IMR-90 (cell line): ENCODE data around the gene PTPN4. TPM values are rescaled to one million over a fixed set of nuclear protein-coding genes. Genes with fewer than 3 reads are reported as not detected.

Experiments
- ATAC-seq: fragments of 200-7000 bp; cut with Tn5 transposase; 2 replicates; pipeline ENCODE4 v1.9.1; 2020; ENCODE audit warnings: low read depth, mild to moderate bottlenecking, moderate library complexity
- BruUV-seq: library from RNA; stranded (reverse); fragments of 400-500 nt; replicated peaks from 2 replicates; lab custom pipeline; 2021; lab: Mats Ljungman, UMichigan
- CTCF ChIA-PET: fragments of 300-600 bp; formaldehyde crosslinking; extraction: SDS; loops from one replicate; lab custom pipeline; 2021; ENCODE audit warnings: antibody characterized with exemption; lab: Yijun Ruan, JAX
- POLR2A ChIA-PET: fragments of 300-600 bp; sonication (Branson Sonifier 250); formaldehyde crosslinking; loops from one replicate; lab custom pipeline; 2022; ENCODE audit warnings: antibody characterized with exemption; ENCODE audit not compliant: unreplicated experiment; lab: Charles Lee
- DNase-seq: peaks from one replicate; pipeline ENCODE4 v3.0.0; 2013
- H2AFZ ChIP-seq: replicated peaks from 2 replicates; pipeline ENCODE3; 2013; ENCODE audit warnings: low read length, mild to moderate bottlenecking; ENCODE audit not compliant: poor library complexity
- H2AK5ac ChIP-seq: 2 replicates; pipeline ENCODE4 v1.6.1; 2013; ENCODE audit warnings: low read depth, low read length, inconsistent platforms
- H2AK9ac ChIP-seq: replicated peaks from 2 replicates; pipeline ENCODE3; 2013; ENCODE audit warnings: mild to moderate bottlenecking, low read depth, low read length, moderate library complexity; ENCODE audit not compliant: poor library complexity
- H2BK120ac ChIP-seq: 2 replicates; pipeline ENCODE4 v1.6.1; 2013; ENCODE audit warnings: low read depth, low read length, inconsistent platforms
- H2BK15ac ChIP-seq: 3 replicates; pipeline ENCODE4 v1.6.1; 2013; ENCODE audit warnings: low read depth, low read length, inconsistent platforms
- H2BK20ac ChIP-seq: 2 replicates; pipeline ENCODE4 v1.6.1; 2013; ENCODE audit warnings: low read depth, mild to moderate bottlenecking, inconsistent platforms, low read length, moderate library complexity
- H2BK5ac ChIP-seq: 2 replicates; pipeline ENCODE4 v1.6.1; 2013; ENCODE audit warnings: mild to moderate bottlenecking, low read depth, low read length, inconsistent platforms; ENCODE audit not compliant: poor library complexity, severe bottlenecking
- H3K14ac ChIP-seq: replicated peaks from 2 replicates; pipeline ENCODE4 v1.6.1; 2013; ENCODE audit warnings: low read depth, low read length, inconsistent platforms
- H3K18ac ChIP-seq: 2 replicates; pipeline ENCODE4 v1.6.1; 2013; ENCODE audit warnings: low read depth, low read length, control low read depth
- H3K23ac ChIP-seq: 2 replicates; pipeline ENCODE4 v1.6.1; 2013; ENCODE audit warnings: low read depth, low read length, inconsistent platforms
- H3K27ac ChIP-seq: 2 replicates; pipeline ENCODE4 v1.5.1; 2013; ENCODE audit warnings: mild to moderate bottlenecking, control low read depth, low read length; ENCODE audit not compliant: insufficient read depth
- H3K27me3 ChIP-seq: 2 replicates; pipeline ENCODE4 v1.6.1; 2013; ENCODE audit warnings: low read length; ENCODE audit not compliant: control insufficient read depth, insufficient read depth
- H3K36me3 ChIP-seq: 2 replicates; pipeline ENCODE4 v1.6.1; 2013; ENCODE audit warnings: low read length, mixed read lengths; ENCODE audit not compliant: control insufficient read depth, insufficient read depth
- H3K4ac ChIP-seq: 2 replicates; pipeline ENCODE4 v1.6.1; 2013; ENCODE audit warnings: low read depth, low read length, inconsistent platforms
- H3K4me1 ChIP-seq: 2 replicates; pipeline ENCODE4 v1.6.1; 2013; ENCODE audit warnings: low read length, mixed read lengths; ENCODE audit not compliant: control insufficient read depth, insufficient read depth
- H3K4me2 ChIP-seq: 2 replicates; pipeline ENCODE4 v1.6.1; 2013; ENCODE audit warnings: low read depth, mild to moderate bottlenecking, control low read depth, low read length, moderate library complexity
- H3K4me3 ChIP-seq: 2 replicates; pipeline ENCODE4 v1.5.1; 2013; ENCODE audit warnings: low read depth, mild to moderate bottlenecking, control low read depth, low read length, moderate library complexity; ENCODE audit not compliant: insufficient read depth
- H3K56ac ChIP-seq: 2 replicates; pipeline ENCODE4 v1.6.1; 2013; ENCODE audit warnings: low read length, inconsistent platforms; ENCODE audit not compliant: insufficient read depth; ENCODE audit errors: extremely low read depth
- H3K79me1 ChIP-seq, 2 experiments: 2 replicates each; pipeline ENCODE4 v1.6.1; 2013; ENCODE audit warnings: low read length in 2 of 2, inconsistent platforms in 1 of 2, low read depth in 1 of 2
- H3K9ac ChIP-seq: 2 replicates; pipeline ENCODE4 v1.6.1; 2013; ENCODE audit warnings: low read depth, low read length, control low read depth
- H3K9me1 ChIP-seq: 2 replicates; pipeline ENCODE4 v1.6.1; 2013; ENCODE audit warnings: low read length, inconsistent platforms; ENCODE audit not compliant: insufficient read depth
- H3K9me3 ChIP-seq: 2 replicates; pipeline ENCODE4 v1.6.1; 2013; ENCODE audit warnings: low read length; ENCODE audit not compliant: control insufficient read depth, insufficient read depth
- H4K20me1 ChIP-seq: 2 replicates; pipeline ENCODE4 v1.6.1; 2013; ENCODE audit warnings: low read length, inconsistent platforms; ENCODE audit not compliant: insufficient read depth
- H4K5ac ChIP-seq: 2 replicates; pipeline ENCODE4 v1.6.1; 2013; ENCODE audit warnings: mild to moderate bottlenecking, low read depth, low read length, control low read depth
- H4K8ac ChIP-seq, 2 experiments: 2 replicates each; pipeline ENCODE4 v1.6.1; 2013; ENCODE audit warnings: low read depth in 2 of 2, low read length in 2 of 2, control low read depth in 1 of 2, inconsistent platforms in 1 of 2
- H4K91ac ChIP-seq: 2 replicates; pipeline ENCODE4 v1.6.1; 2013; ENCODE audit warnings: low read depth, low read length, inconsistent platforms; ENCODE audit not compliant: insufficient read depth
- BHLHE40 ChIP-seq: fragments of 150-350 bp; IDR thresholded peaks from 2 replicates; pipeline ENCODE4 v1.6.1; 2016; ENCODE audit warnings: mild to moderate bottlenecking, low read depth, low read length
- CEBPB ChIP-seq: IDR thresholded peaks from 2 replicates; pipeline ENCODE4 v1.6.1; 2012; ENCODE audit warnings: low read depth, low read length, improper control_type of control experiment
- CHD1 ChIP-seq: IDR thresholded peaks from 2 replicates; pipeline ENCODE4 v1.6.1; 2012; ENCODE audit warnings: low read depth, low read length, improper control_type of control experiment
- CTCF ChIP-seq: conservative IDR thresholded peaks from 2 replicates; pipeline ENCODE4 v1.5.1; 2012; ENCODE audit warnings: mild to moderate bottlenecking, low read depth, low read length, improper control_type of control experiment
- ELK1 ChIP-seq: fragments of 150-350 bp; IDR thresholded peaks from 2 replicates; pipeline ENCODE4 v1.6.1; 2016; ENCODE audit warnings: low read depth, mild to moderate bottlenecking, low read length, moderate library complexity, borderline replicate concordance
- FOS ChIP-seq: fragments of 150-350 bp; IDR thresholded peaks from 2 replicates; pipeline ENCODE4 v1.6.1; 2016; ENCODE audit warnings: low read depth, low read length
- MAZ ChIP-seq: IDR thresholded peaks from 2 replicates; pipeline ENCODE4 v1.6.1; 2012; ENCODE audit warnings: low read depth, mild to moderate bottlenecking, low read length, improper control_type of control experiment, moderate library complexity, borderline replicate concordance
- NFE2L2 ChIP-seq: fragments of 150-350 bp; IDR thresholded peaks from 2 replicates; pipeline ENCODE4 v1.6.1; 2016; ENCODE audit warnings: low read depth, mild to moderate bottlenecking, low read length
- POLR2A ChIP-seq: IDR thresholded peaks from 2 replicates; pipeline ENCODE4 v1.6.1; 2012; ENCODE audit warnings: mild to moderate bottlenecking, low read depth, low read length
- RAD21 ChIP-seq: IDR thresholded peaks from 2 replicates; pipeline ENCODE4 v1.6.1; 2012; ENCODE audit warnings: low read length, improper control_type of control experiment
- RCOR1 ChIP-seq: IDR thresholded peaks from 2 replicates; pipeline ENCODE4 v1.6.1; 2012; ENCODE audit warnings: mild to moderate bottlenecking, low read length, improper control_type of control experiment; ENCODE audit not compliant: insufficient replicate concordance
- SMC3 ChIP-seq: fragments of 150-350 bp; IDR thresholded peaks from 2 replicates; pipeline ENCODE4 v1.6.1; 2016; ENCODE audit warnings: low read depth, mild to moderate bottlenecking, antibody characterized with exemption, low read length, moderate library complexity
- USF2 ChIP-seq: fragments of 150-350 bp; IDR thresholded peaks from 2 replicates; pipeline ENCODE4 v1.6.1; 2017; ENCODE audit warnings: mild to moderate bottlenecking, antibody characterized with exemption, low read length, low read depth
- WGBS, 2 experiments: methylation state at CpG; one replicate each; pipeline versions ENCODE4 v1.1.5 to v1.1.7; 2013; ENCODE audit warnings: missing lambda C conversion rate in 2 of 2; ENCODE audit not compliant: insufficient read length in 1 of 2; ENCODE audit errors: extremely low coverage in 2 of 2; 5-methylcytosine and 5-hydroxymethylcytosine counted together
- dilution Hi-C: fragments of 300-500 bp; cut with HindIII; formaldehyde crosslinking; loops from one replicate; pipeline ENCODE4 v1.14.3; 2018; ENCODE audit warnings: low sequenced_read_pairs; ENCODE audit not compliant: unreplicated experiment
- in situ Hi-C: fragments of 300-500 bp; cut with MboI; formaldehyde crosslinking; loops from 3 replicates; pipeline ENCODE4 v1.14.3; 2019; ENCODE audit warnings: low sequenced_read_pairs, inconsistent platforms, mixed read lengths
- intact Hi-C: fragments of 100-400 bp; cut with micrococcal nuclease; formaldehyde crosslinking; loops from 2 replicates; pipeline ENCODE4 v1.10.0; 2022
- polyA plus RNA-seq, 3 experiments: library from polyadenylated mRNA; depleted of rRNA; stranded (reverse); fragments of >200 nt; gene quantifications; 2 replicates each; pipeline ENCODE4 v1.2.3, GENCODE V29; 2012; ENCODE audit warnings: low replicate concordance in 1 of 3
- total RNA-seq: library from RNA; depleted of rRNA; stranded (reverse); fragments of >200 nt; gene quantifications from 2 replicates; pipeline ENCODE4 v1.2.3, GENCODE V29; 2012

The PTPN4 gene
- total and polyA plus RNA-seq, 2 of the 4 experiments (the other 2 are of a cell fraction): 2.9 to 19.2 TPM

- no peak for TF ChIP-seq FOS
These were observed 102.6 kb downstream of the PTPN4 start (continued) for GRCh38 chr2:119862127-119862889.

- Histone ChIP-seq H2BK15ac (no peak overlapping the region), H3K4ac (no peak overlapping the region), H2AFZ (no peak overlapping the region), H2BK120ac (no peak overlapping the region), H3K4me2 (no peak overlapping the region), H2AK9ac (no peak overlapping the region), H2AK5ac (no peak overlapping the region), H3K9ac (no peak overlapping the region), H4K5ac (no peak overlapping the region), H3K4me1 (no peaks in the 10 kb centered on the region), H3K56ac (no peak overlapping the region), H3K14ac (no peak overlapping the region), H3K36me3 (no peaks in the 10 kb centered on the region), H3K9me3 (no peaks in the 10 kb centered on the region), H4K8ac (no peak overlapping the region), H4K91ac (no peak overlapping the region), H3K23ac (no peak overlapping the region), H3K4me3 (no peak overlapping the region), H2BK20ac (no peak overlapping the region), H2BK5ac (no peak overlapping the region), H3K9me1 (no peaks in the 10 kb centered on the region), H3K27ac (no peak overlapping the region), H3K27me3 (no peaks in the 10 kb centered on the region), H4K20me1 (no peaks in the 10 kb centered on the region), H3K79me1 (0 out of 4 replicates have a peak, but pooled peaks cover 3 to 5% of the 10 kb centered on the region in 2 experiments), H3K18ac (no peak overlapping the region)
- ATAC-seq (no peak), DNase-seq (no peak)
- dilution Hi-C loops: no loop called here
- CTCF ChIA-PET: interaction anchor here (0.5 kb wide), 1 partner anchor 364 kb away, joined by 4 read pairs; no protein-coding TSS in a partner anchor
- WGBS, 2 experiments: no CpG with 5 or more reads among the region's 3 CpGs
- in situ Hi-C loops: no loop called here
- POLR2A ChIA-PET: no interaction called here
- intact Hi-C loops: loop anchor here (5.0 kb wide), 1 partner anchor 38 kb away; no protein-coding TSS in a partner anchor
- no TSS peak for BruUV-seq
- no peak for TF ChIP-seq RAD21
- no peak for TF ChIP-seq MAZ
- TF ChIP-seq BHLHE40: no peak
- TF ChIP-seq RCOR1: no peak
- TF ChIP-seq CTCF: no peak
- no peak for TF ChIP-seq CHD1
- TF ChIP-seq NFE2L2: no peak
- TF ChIP-seq FOS: no peak
- no peak for TF ChIP-seq POLR2A
- no peak for TF ChIP-seq USF2
- TF ChIP-seq CEBPB: no peak
- no peak for TF ChIP-seq SMC3
- no peak for TF ChIP-seq ELK1
These were observed 104.6 kb downstream of the PTPN4 start for GRCh38 chr2:119864318-119864717.
